ACC112 (cell line): ENCODE data around the gene SIMC1.
A peak's percentile ranks its signal among the peaks of the same experiment; 100 is the strongest.
"Not testable (repeated sequence)": the region's sequence is repeated elsewhere in the genome, so short reads cannot be mapped to it uniquely, and the experiment has no call there.

ENCODE experiments used
- H2AFZ ChIP-seq: fragments of 200-600 bp; sonication (generic); one replicate; pipeline ENCODE4 v1.6.0; 2017; ENCODE audit warnings: antibody characterized with exemption, low read length; ENCODE audit not compliant: unreplicated experiment
- H3K27ac ChIP-seq: fragments of 200-600 bp; sonication (generic); 2 replicates; pipeline ENCODE4 v1.5.1; 2014; ENCODE audit warnings: low read depth, mild to moderate bottlenecking, antibody characterized with exemption, low read length, moderate library complexity
- H3K27me3 ChIP-seq: fragments of 200-600 bp; sonication (generic); 2 replicates; pipeline ENCODE4 v1.6.1; 2014; ENCODE audit warnings: mild to moderate bottlenecking, antibody characterized with exemption, low read length, moderate library complexity, mixed read lengths; ENCODE audit not compliant: insufficient read depth
- H3K36me3 ChIP-seq: fragments of 200-600 bp; sonication (generic); 2 replicates; pipeline ENCODE4 v1.6.1; 2016; ENCODE audit warnings: mild to moderate bottlenecking, antibody characterized with exemption, low read length, moderate library complexity, mixed read lengths; ENCODE audit not compliant: insufficient read depth
- H3K4me1 ChIP-seq: fragments of 200-600 bp; sonication (generic); one replicate; pipeline ENCODE4 v1.6.1; 2016; ENCODE audit warnings: low read length, mixed read lengths; ENCODE audit not compliant: insufficient read depth, unreplicated experiment, control insufficient read depth
- H3K4me3 ChIP-seq: fragments of 200-600 bp; sonication (generic); 2 replicates; pipeline ENCODE4 v1.5.1; 2014; ENCODE audit warnings: mild to moderate bottlenecking, low read depth, low read length
- H3K79me2 ChIP-seq: fragments of 200-600 bp; sonication (generic); one replicate; pipeline ENCODE4 v1.6.0; 2016; ENCODE audit warnings: low read length; ENCODE audit not compliant: control insufficient read depth, unreplicated experiment, insufficient read depth

Gene SIMC1

DNA sequence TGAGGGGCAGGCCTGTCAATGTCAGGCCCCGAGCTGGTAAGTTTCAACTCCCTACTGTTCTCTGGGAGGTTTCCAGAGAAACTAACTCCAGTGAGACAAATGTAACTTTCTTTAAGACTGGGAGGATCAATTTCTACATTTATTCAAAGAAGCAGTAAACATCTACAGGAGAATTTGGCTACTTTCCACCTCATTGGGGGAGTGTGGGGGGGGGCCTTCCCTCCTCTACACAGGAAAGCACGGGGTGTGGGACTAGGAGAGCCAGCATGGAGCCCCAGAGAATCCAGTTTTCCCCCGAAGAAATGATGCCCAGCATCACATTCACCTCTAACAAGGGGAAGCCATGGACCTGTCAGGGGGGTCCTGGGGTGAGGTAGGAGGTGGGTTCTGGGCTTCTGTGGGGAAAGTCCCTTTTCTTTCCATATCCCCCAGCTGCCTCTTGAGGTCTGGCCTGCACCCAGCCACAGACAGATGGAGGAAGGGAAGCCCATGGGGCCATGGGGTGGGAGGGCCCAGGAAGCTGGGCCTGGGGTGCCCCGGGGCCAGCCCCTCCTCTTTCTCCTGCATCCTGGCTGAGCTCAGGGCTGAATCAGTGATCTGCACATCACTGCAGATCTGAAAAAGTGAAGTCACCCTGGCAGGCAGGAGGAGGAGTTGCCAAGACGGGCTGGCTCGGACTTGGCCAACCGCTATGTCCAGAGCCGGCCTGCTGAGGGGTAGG, 42.6 kb upstream of the SIMC1 start:
- not testable (repeated sequence) for H3K27me3 ChIP-seq, H2AFZ ChIP-seq, H3K4me1 ChIP-seq, H3K36me3 ChIP-seq, H3K27ac ChIP-seq, H3K79me2 ChIP-seq, H3K4me3 ChIP-seq

DNA sequence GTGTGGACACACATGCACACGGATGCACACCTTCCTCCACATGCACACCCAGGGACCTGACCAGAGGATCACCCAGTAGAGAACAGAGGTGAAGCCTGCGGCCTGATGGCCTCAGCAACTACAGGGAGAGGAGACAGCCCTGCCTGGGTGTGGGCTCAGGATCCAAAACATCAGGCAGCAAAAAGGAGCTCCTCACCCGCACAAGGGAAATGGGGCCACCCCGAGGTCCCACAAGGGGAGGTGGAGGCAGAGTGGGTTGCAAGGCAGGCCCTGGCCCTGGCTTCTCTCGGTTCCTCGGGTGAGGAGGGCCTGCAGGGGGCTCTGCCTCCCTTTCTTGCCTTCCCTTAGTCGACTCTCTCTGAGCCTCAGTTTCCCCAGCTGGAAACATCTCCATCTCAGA, 41.4 kb upstream of the SIMC1 start:
- H3K4me3 ChIP-seq: not testable (repeated sequence)

DNA sequence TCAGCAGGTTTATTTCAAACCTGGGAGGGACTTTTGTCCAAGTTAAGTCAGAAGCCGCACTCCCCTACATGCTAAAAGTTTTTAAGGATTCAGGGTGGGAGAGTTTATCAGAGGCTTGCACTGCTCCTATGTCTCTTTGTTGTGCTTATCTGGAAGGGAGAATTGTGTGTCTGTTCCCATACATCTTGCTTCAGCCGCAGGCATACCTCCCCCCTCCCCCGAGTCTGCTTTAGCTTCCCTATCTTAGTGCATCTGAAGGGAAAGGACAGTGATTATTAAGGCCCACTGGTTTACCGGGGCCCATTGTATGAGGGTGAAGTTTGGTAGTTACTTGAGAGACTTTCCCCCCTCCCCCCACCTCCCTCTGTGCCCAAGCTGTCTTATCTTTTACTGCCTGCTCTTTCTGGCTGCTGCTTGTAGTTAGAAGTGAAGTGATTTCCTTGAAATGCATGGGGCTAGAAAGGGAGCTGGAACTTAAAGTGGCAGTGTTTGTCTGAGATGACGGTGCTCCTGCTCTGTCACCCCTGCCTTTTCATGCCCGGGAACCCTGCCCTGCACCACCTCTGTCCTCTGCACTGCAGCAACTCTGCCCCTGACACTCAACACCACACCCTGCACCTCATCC, 40.9 kb upstream of the SIMC1 start:
- not testable (repeated sequence) for H2AFZ ChIP-seq, H3K27ac ChIP-seq, H3K4me3 ChIP-seq, H3K36me3 ChIP-seq, H3K79me2 ChIP-seq, H3K4me1 ChIP-seq
- H3K27me3 ChIP-seq: peaks cover 13% of the 10 kb centered on the region; the same call in 1 of the 2 replicates

More for the DNA sequence above, 41.4 kb upstream of the SIMC1 start:
- H3K36me3 ChIP-seq, H2AFZ ChIP-seq, H3K27ac ChIP-seq, H3K4me1 ChIP-seq, H3K79me2 ChIP-seq: not testable (repeated sequence)
- H3K27me3 ChIP-seq: peaks cover 13% of the 10 kb centered on the region; the same call in 1 of the 2 replicates

DNA sequence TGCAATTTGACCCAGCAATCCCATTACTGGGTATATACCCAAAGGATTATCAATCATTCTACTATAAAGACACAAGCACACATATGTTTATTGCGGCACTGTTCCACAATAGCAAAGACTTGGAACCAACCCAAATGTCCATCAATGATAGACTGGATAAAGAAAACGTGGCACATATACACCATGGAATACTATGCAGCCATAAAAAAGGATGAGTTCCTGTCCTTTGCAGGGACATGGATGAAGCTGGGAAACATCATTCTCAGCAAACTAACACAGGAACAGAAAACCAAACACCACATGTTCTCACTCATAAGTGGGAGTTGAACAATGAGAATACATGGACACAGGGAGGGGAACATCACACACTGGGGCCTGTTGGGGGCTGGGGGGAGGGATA, 39.9 kb upstream of the SIMC1 start:
- H3K4me3 ChIP-seq, H3K27ac ChIP-seq, H2AFZ ChIP-seq, H3K79me2 ChIP-seq, H3K36me3 ChIP-seq, H3K4me1 ChIP-seq: not testable (repeated sequence)
- H3K27me3 ChIP-seq: peaks cover 13% of the 10 kb centered on the region; the same call in 1 of the 2 replicates

- Histone ChIP-seq H3K27me3 (peaks cover 13% of the 10 kb centered on the region; the same call in 1 of the 2 replicates), H3K4me3 (peak overlapping the region; percentile 72), H2AFZ (peak overlapping the region; percentile 25)
- H3K79me2 ChIP-seq, H3K36me3 ChIP-seq, H3K27ac ChIP-seq, H3K4me1 ChIP-seq: not testable (repeated sequence)
Observed at GRCh38 chr5:176198991-176199733, 39.1 kb upstream of the SIMC1 start.

DNA sequence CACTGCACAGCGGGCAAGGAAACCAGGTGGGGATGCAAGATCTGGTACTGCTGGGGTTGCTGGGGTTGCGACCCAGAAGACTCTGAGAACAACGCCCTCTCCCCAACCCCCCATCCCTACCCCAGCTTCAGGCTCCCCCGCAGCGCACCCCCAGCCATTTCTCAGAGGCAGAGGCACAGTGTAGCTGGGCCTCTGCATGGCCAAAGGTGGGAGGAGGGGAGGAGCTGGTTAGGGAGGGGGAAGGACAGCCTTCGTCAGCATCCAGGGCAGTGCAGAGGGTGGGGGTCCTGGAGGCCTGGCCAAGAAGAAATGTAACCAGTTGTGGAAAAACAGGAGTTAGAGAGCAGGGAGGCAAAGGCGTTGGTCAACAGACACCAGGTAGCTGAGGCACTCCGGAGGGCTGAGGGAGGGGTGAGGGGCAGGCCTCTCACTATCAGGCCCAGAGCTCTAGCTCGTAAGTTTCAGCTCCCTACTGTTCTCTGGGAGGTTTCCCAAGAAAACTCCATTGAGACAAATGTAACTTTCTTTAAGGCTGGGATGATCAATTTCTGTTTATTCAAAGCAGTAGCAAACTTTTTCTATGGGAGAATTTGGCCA, 38.3 kb upstream of the SIMC1 start:
- H3K4me1 ChIP-seq, H2AFZ ChIP-seq, H3K79me2 ChIP-seq, H3K4me3 ChIP-seq, H3K36me3 ChIP-seq, H3K27ac ChIP-seq: not testable (repeated sequence)
- H3K27me3 ChIP-seq: peaks cover 13% of the 10 kb centered on the region; the same call in 1 of the 2 replicates

- no peaks in the 10 kb centered on the region for H3K79me2 ChIP-seq
- no peak overlapping the region for H2AFZ ChIP-seq
- H3K4me1 ChIP-seq: no peaks in the 10 kb centered on the region
- H3K36me3 ChIP-seq: no peaks in the 10 kb centered on the region
- H3K27me3 ChIP-seq: peaks cover 13% of the 10 kb centered on the region; the same call in 1 of the 2 replicates
- H3K27ac ChIP-seq: no peak overlapping the region
- no peak overlapping the region for H3K4me3 ChIP-seq
Observed at GRCh38 chr5:176201811-176202210, 36.4 kb upstream of the SIMC1 start.

- no peaks in the 10 kb centered on the region for H3K36me3 ChIP-seq
- H3K4me1 ChIP-seq: no peaks in the 10 kb centered on the region
- H3K27ac ChIP-seq: no peak overlapping the region
- H3K4me3 ChIP-seq: no peak overlapping the region
- peaks cover 13% of the 10 kb centered on the region; the same call in 1 of the 2 replicates for H3K27me3 ChIP-seq
- H3K79me2 ChIP-seq: no peaks in the 10 kb centered on the region
- H2AFZ ChIP-seq: no peak overlapping the region
Observed at GRCh38 chr5:176203086-176203485, 35.1 kb upstream of the SIMC1 start.

- H3K79me2 ChIP-seq, H2AFZ ChIP-seq, H3K27ac ChIP-seq, H3K4me3 ChIP-seq, H3K4me1 ChIP-seq, H3K36me3 ChIP-seq: not testable (repeated sequence)
- peaks cover 13% of the 10 kb centered on the region; the same call in 1 of the 2 replicates for H3K27me3 ChIP-seq
Observed at GRCh38 chr5:176203535-176203934, 34.7 kb upstream of the SIMC1 start.

DNA sequence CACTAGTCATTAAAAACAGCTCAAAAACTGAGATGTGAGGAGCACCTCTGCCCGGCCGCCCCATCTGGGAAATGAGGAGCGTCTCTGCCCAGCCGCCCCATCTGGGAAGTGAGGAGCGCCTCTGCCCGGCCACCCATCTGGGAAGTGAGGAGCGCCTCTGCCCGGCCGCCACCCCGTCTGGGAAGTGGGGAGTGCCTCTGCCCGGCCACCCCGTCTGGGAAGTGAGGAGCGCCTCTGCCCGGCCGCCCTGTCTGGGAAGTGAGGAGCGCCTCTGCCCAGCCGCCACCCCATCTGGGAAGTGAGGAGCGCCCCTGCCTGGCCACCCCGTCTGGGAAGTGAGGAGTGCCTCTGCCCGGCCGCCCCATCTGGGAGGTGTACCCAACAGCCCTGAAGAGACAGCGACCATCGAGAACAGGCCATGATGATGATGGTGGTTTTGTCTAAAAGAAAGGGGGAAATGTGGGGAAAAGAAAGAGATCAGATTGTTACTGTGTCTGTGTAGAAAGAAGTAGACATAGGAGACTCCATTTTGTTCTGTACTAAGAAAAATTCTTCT, 23.7 kb upstream of the SIMC1 start:
- not testable (repeated sequence) for H3K27ac ChIP-seq, H3K4me3 ChIP-seq, H3K27me3 ChIP-seq, H2AFZ ChIP-seq, H3K79me2 ChIP-seq, H3K4me1 ChIP-seq, H3K36me3 ChIP-seq
